ENCODE measurements around the gene BBOX1.

- TF ChIP-seq CTCF (IDR thresholded peaks at IDR 0.05; ENCODE audit: low read length) (no peak), EZH2 (IDR thresholded peaks at IDR 0.05; ENCODE audit: borderline replicate concordance, low read length) (no peak)
Measured at GRCh38 chr11:27112946-27113345, 72.3 kb downstream of the BBOX1 start.

All from OCI-LY1 (cell line).